HEK293 (cell line): ENCODE results near the gene ZER1.
A peak's percentile ranks its signal among the peaks of the same experiment; 100 is the strongest.

ENCODE experiments used
- CTCF ChIA-PET: fragments of 350-600 bp; formaldehyde crosslinking; extraction: SDS; loops from one replicate; lab custom pipeline; 2021; ENCODE audit warnings: antibody characterized with exemption; lab: Yijun Ruan, JAX
- POLR2A ChIA-PET: fragments of 300-600 bp; formaldehyde crosslinking; extraction: SDS; loops from one replicate; lab custom pipeline; 2020; ENCODE audit warnings: antibody characterized with exemption, inconsistent platforms; lab: Yijun Ruan, JAX
- H3K27ac ChIP-seq: fragments of 200-500 bp; sonication (Bioruptor generic); 2 replicates; pipeline ENCODE4 v1.5.1; 2014; ENCODE audit warnings: low read depth, low read length, control low read depth, inconsistent platforms; ENCODE audit errors: extremely low read depth
- H3K36me3 ChIP-seq, 2 experiments: fragments of 200-500 bp in 1 of 2; sonication (Bioruptor generic) in 1 of 2; 1 replicate in 1 of 2; 2 replicates in 1 of 2; pipeline ENCODE4 v1.5.1; 2014 to 2017; ENCODE audit warnings: inconsistent platforms in 2 of 2, low read length in 2 of 2; ENCODE audit not compliant: control insufficient read depth in 2 of 2, insufficient read depth in 1 of 2
- H3K4me1 ChIP-seq: fragments of 200-500 bp; sonication (Bioruptor generic); 2 replicates; pipeline ENCODE4 v1.5.1; 2014; ENCODE audit warnings: mild to moderate bottlenecking, low read length, inconsistent platforms; ENCODE audit not compliant: control insufficient read depth, insufficient read depth
- H3K4me3 ChIP-seq: 2 replicates; pipeline ENCODE4 v1.5.1; 2011; ENCODE audit warnings: low read depth, mild to moderate bottlenecking, control low read depth, low read length, moderate library complexity
- H3K9me3 ChIP-seq: fragments of 200-500 bp; sonication (Bioruptor generic); 2 replicates; pipeline ENCODE4 v1.5.1; 2014; ENCODE audit warnings: low read depth, low read length, inconsistent platforms; ENCODE audit not compliant: control insufficient read depth, insufficient read depth
- GLIS1 ChIP-seq: fragments of 450-650 bp; formaldehyde crosslinking; IDR thresholded peaks from 2 replicates; pipeline ENCODE4 v1.5.1; 2016; ENCODE audit warnings: missing biosample characterization, missing genetic modification characterization
- GLIS2 ChIP-seq: fragments of 450-650 bp; formaldehyde crosslinking; IDR thresholded peaks from 2 replicates; pipeline ENCODE4 v1.5.1; 2016; ENCODE audit warnings: missing biosample characterization, missing genetic modification characterization
- IKZF3 ChIP-seq: fragments of 450-650 bp; IDR thresholded peaks from 2 replicates; pipeline ENCODE4 v1.5.0; 2018; ENCODE audit warnings: missing biosample characterization, mild to moderate bottlenecking, missing genetic modification characterization, moderate library complexity
- MEIS1 ChIP-seq: sonication (generic); formaldehyde crosslinking; IDR thresholded peaks from 2 replicates; pipeline ENCODE4 v1.8.1; 2022; ENCODE audit warnings: missing genetic modification reagents, mild to moderate bottlenecking, borderline replicate concordance
- MYNN ChIP-seq: fragments of 450-650 bp; formaldehyde crosslinking; IDR thresholded peaks from 2 replicates; pipeline ENCODE4 v1.5.1; 2016; ENCODE audit warnings: missing biosample characterization, missing genetic modification characterization, borderline replicate concordance
- SCRT1 ChIP-seq: fragments of 450-650 bp; formaldehyde crosslinking; IDR thresholded peaks from 2 replicates; pipeline ENCODE4 v1.5.1; 2016; ENCODE audit warnings: missing biosample characterization, missing genetic modification characterization, borderline replicate concordance
- SP2 ChIP-seq: fragments of 450-650 bp; formaldehyde crosslinking; IDR thresholded peaks from 2 replicates; pipeline ENCODE4 v1.5.1; 2016; ENCODE audit warnings: missing biosample characterization, missing genetic modification characterization
- ZBTB17 ChIP-seq: fragments of 450-650 bp; formaldehyde crosslinking; IDR thresholded peaks from 2 replicates; pipeline ENCODE4 v1.5.1; 2016; ENCODE audit warnings: missing biosample characterization, missing genetic modification characterization
- ZEB2 ChIP-seq: fragments of 450-650 bp; formaldehyde crosslinking; IDR thresholded peaks from 2 replicates; pipeline ENCODE4 v1.5.1; 2016; ENCODE audit warnings: missing biosample characterization, missing genetic modification characterization
- ZFP37 ChIP-seq: fragments of 450-650 bp; formaldehyde crosslinking; IDR thresholded peaks from 2 replicates; pipeline ENCODE4 v1.5.1; 2016; ENCODE audit warnings: missing biosample characterization, missing genetic modification characterization
- ZNF2 ChIP-seq: fragments of 450-650 bp; formaldehyde crosslinking; IDR thresholded peaks from 2 replicates; pipeline ENCODE4 v1.5.1; 2016; ENCODE audit warnings: missing biosample characterization, missing genetic modification characterization
- ZNF211 ChIP-seq: fragments of 450-650 bp; formaldehyde crosslinking; IDR thresholded peaks from 2 replicates; pipeline ENCODE4 v1.5.1; 2016; ENCODE audit warnings: low read depth, missing biosample characterization, missing genetic modification characterization
- ZNF302 ChIP-seq: fragments of 450-650 bp; formaldehyde crosslinking; IDR thresholded peaks from 2 replicates; pipeline ENCODE4 v1.5.1; 2016; ENCODE audit warnings: missing biosample characterization, missing genetic modification characterization, low read depth
- ZNF473 ChIP-seq: fragments of 450-650 bp; formaldehyde crosslinking; IDR thresholded peaks from 2 replicates; pipeline ENCODE4 v1.5.1; 2017; ENCODE audit warnings: missing biosample characterization, missing genetic modification characterization
- ZNF501 ChIP-seq: fragments of 450-650 bp; formaldehyde crosslinking; IDR thresholded peaks from 2 replicates; pipeline ENCODE4 v1.5.1; 2016; ENCODE audit warnings: missing biosample characterization, missing genetic modification characterization
- ZNF629 ChIP-seq: fragments of 450-650 bp; formaldehyde crosslinking; IDR thresholded peaks from 2 replicates; pipeline ENCODE4 v1.5.1; 2017; ENCODE audit warnings: missing biosample characterization, missing genetic modification characterization
- ZNF664 ChIP-seq: fragments of 450-650 bp; formaldehyde crosslinking; IDR thresholded peaks from 2 replicates; pipeline ENCODE4 v1.5.1; 2016; ENCODE audit warnings: missing biosample characterization, missing genetic modification characterization
- ZNF701 ChIP-seq: fragments of 450-650 bp; formaldehyde crosslinking; IDR thresholded peaks from 2 replicates; pipeline ENCODE4 v1.5.1; 2016; ENCODE audit warnings: missing biosample characterization, missing genetic modification characterization
- ZNF785 ChIP-seq: fragments of 450-650 bp; formaldehyde crosslinking; IDR thresholded peaks from 2 replicates; pipeline ENCODE4 v1.5.1; 2016; ENCODE audit warnings: missing biosample characterization, missing genetic modification characterization
- ZNF830 ChIP-seq: fragments of 450-650 bp; IDR thresholded peaks from 2 replicates; pipeline ENCODE4 v1.5.0; 2018; ENCODE audit warnings: missing biosample characterization, missing genetic modification characterization, low read depth, mild to moderate bottlenecking, moderate library complexity
- ZNF837 ChIP-seq: fragments of 450-650 bp; formaldehyde crosslinking; IDR thresholded peaks from 2 replicates; pipeline ENCODE4 v1.5.1; 2016; ENCODE audit warnings: missing biosample characterization, missing genetic modification characterization
- ZNF843 ChIP-seq: fragments of 450-650 bp; formaldehyde crosslinking; IDR thresholded peaks from 2 replicates; pipeline ENCODE4 v1.5.1; 2016; ENCODE audit warnings: missing biosample characterization, missing genetic modification characterization
- TF ChIP-seq, protein P1 (sequence below): fragments of 450-650 bp; formaldehyde crosslinking; IDR thresholded peaks from 2 replicates; pipeline ENCODE4 v1.5.1; 2016; ENCODE audit warnings: missing biosample characterization, missing genetic modification characterization
- TF ChIP-seq, protein P2 (sequence below): fragments of 450-650 bp; formaldehyde crosslinking; conservative IDR thresholded peaks from 2 replicates; pipeline ENCODE4 v1.5.1; 2016; ENCODE audit warnings: low read depth, missing biosample characterization, missing genetic modification characterization

Gene ZER1

DNA sequence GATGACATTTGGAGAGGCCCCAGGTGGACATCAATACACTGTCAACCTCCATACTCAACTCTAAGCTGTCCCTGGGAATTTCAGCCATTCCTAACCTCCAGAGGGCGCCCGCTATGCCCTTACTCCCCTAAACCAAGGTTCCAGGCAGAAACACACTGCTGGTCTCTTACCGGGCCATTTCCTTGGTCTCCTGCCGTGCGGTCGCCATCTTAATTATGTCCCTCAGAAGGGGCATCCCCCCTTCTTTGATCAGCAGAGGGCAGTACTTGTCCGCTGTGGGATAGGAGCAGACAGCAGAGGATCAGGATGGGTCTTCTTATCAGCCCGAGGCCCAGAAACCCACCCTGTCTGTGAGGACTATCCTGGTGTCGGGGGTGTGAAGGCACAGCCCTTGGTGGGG lies 38.5 kb downstream of the ZER1 start (continued):
- TF ChIP-seq ZNF785 (tag by site-specific recombination) (no peak), MEIS1 (CRISPR knock-in tag) (no peak), ZNF302 (tag by site-specific recombination) (no peak), ZNF2 (peak; percentile 67; the same call in 1 of the 2 replicates), SCRT1 (tag by site-specific recombination) (no peak), GLIS2 (tag by site-specific recombination) (peak; percentile 73), ZNF830 (tag by site-specific recombination) (no peak), ZNF701 (no peak), ZNF629 (0 out of 2 replicates have a peak, but pooled peaks have one; percentile 33), ZBTB17 (tag by site-specific recombination) (peak; percentile 75), ZNF843 (tag by site-specific recombination) (no peak), ZNF211 (no peak), ZEB2 (peak; percentile 67), IKZF3 (peak; percentile 79; the same call in 1 of the 2 replicates), GLIS1 (tag by site-specific recombination) (peak; percentile 90), ZNF501 (tag by site-specific recombination) (0 out of 2 replicates have a peak, but pooled peaks have one; percentile 42), SP2 (tag by site-specific recombination) (no peak), MYNN (tag by site-specific recombination) (no peak)
- TF ChIP-seq, protein P1, sequence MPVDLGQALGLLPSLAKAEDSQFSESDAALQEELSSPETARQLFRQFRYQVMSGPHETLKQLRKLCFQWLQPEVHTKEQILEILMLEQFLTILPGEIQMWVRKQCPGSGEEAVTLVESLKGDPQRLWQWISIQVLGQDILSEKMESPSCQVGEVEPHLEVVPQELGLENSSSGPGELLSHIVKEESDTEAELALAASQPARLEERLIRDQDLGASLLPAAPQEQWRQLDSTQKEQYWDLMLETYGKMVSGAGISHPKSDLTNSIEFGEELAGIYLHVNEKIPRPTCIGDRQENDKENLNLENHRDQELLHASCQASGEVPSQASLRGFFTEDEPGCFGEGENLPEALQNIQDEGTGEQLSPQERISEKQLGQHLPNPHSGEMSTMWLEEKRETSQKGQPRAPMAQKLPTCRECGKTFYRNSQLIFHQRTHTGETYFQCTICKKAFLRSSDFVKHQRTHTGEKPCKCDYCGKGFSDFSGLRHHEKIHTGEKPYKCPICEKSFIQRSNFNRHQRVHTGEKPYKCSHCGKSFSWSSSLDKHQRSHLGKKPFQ (tag by site-specific recombination), result no peak

DNA sequence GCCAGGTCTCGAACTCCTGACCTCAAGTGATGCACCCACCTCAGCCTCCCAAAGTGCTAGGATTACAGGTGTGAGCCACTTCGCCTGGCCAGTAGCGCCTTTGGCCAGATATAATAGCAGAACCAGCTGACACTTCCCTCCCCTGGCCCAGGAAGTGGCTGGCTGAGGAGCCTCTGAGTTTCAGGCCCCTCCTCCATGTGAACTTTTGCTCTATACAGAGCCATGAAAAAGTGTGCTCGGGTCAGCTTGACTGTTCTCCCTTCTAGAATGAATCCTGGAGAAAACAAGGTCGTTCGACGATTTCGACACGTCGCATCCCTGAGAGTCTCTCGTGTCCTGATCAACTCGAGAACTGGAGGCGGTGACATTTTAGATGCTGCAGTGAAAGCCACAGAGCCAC lies 39.2 kb downstream of the ZER1 start:
- CTCF ChIA-PET, result interaction anchor here (0.5 to 5.3 kb wide), 38 partner anchors 8 to 1021 kb away, joined by 3 to 41 read pairs (median 5); partner anchors contain the start of genes ENDOG, KYAT1, LRRC8A and PHYHD1
- Histone ChIP-seq H3K4me1 (no peaks in the 10 kb centered on the region), H3K27ac (no peak overlapping the region), H3K36me3 (peaks cover 0 to 39% of the 10 kb centered on the region in 2 experiments; a peak in 2 of 3 replicates), H3K4me3 (no peak overlapping the region), H3K9me3 (no peaks in the 10 kb centered on the region)
- TF ChIP-seq ZFP37 (no peak), ZNF473 (no peak), ZNF664 (no peak), ZNF837 (tag by site-specific recombination) (no peak)
- POLR2A ChIA-PET, result interaction anchor here (0.9 to 2.1 kb wide), 4 partner anchors 8 to 85 kb away, joined by 3 to 11 read pairs (median 5); partner anchors contain the start of genes ENDOG and ZDHHC12

DNA sequence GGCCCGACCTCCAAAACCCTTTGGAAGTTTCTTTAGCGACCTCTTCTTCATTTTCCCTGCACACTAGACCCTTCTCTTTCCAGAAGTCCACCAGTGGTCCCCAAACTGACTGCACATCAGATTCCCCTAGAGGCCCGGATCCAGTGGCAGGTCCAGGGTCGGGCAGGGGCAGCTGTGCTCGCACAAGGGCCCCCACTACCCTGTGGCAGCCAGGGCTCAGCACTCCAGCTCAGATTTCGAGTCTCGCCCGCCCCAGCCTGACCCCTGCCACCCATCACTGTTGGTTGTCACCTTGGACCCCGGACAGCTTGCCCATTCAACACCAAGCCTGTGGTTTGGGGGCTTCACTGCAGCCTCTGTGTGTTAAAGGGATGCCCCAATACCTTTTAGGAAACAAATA lies 40.0 kb downstream of the ZER1 start:
- Histone ChIP-seq H3K4me1 (no peaks in the 10 kb centered on the region), H3K27ac (no peak overlapping the region), H3K36me3 (peaks cover 0 to 34% of the 10 kb centered on the region in 2 experiments; a peak in 2 of 3 replicates), H3K9me3 (no peaks in the 10 kb centered on the region), H3K4me3 (no peak overlapping the region)
- TF ChIP-seq, protein P2, sequence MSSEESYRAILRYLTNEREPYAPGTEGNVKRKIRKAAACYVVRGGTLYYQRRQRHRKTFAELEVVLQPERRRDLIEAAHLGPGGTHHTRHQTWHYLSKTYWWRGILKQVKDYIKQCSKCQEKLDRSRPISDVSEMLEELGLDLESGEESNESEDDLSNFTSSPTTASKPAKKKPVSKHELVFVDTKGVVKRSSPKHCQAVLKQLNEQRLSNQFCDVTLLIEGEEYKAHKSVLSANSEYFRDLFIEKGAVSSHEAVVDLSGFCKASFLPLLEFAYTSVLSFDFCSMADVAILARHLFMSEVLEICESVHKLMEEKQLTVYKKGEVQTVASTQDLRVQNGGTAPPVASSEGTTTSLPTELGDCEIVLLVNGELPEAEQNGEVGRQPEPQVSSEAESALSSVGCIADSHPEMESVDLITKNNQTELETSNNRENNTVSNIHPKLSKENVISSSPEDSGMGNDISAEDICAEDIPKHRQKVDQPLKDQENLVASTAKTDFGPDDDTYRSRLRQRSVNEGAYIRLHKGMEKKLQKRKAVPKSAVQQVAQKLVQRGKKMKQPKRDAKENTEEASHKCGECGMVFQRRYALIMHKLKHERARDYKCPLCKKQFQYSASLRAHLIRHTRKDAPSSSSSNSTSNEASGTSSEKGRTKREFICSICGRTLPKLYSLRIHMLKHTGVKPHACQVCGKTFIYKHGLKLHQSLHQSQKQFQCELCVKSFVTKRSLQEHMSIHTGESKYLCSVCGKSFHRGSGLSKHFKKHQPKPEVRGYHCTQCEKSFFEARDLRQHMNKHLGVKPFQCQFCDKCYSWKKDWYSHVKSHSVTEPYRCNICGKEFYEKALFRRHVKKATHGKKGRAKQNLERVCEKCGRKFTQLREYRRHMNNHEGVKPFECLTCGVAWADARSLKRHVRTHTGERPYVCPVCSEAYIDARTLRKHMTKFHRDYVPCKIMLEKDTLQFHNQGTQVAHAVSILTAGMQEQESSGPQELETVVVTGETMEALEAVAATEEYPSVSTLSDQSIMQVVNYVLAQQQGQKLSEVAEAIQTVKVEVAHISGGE (tag by site-specific recombination), result no peak
- CTCF ChIA-PET, result interaction anchor here (0.6 to 5.3 kb wide), 10 partner anchors 9 to 250 kb away, joined by 3 to 41 read pairs (median 5); no protein-coding TSS in a partner anchor
- POLR2A ChIA-PET, result interaction anchor here (0.6 to 0.9 kb wide), 2 partner anchors 12 to 452 kb away, joined by 4 read pairs; no protein-coding TSS in a partner anchor
